ENCODE measurements around the gene ENPEP.

The ENPEP gene

GRCh38 chr4:110602061-110602460 is 126.1 kb downstream of the ENPEP start:
- no peak for DNase-seq (ENCODE audit: low read depth)

GRCh38 chr4:110605077-110605476 is 129.1 kb downstream of the ENPEP start:
- DNase-seq (ENCODE audit: low read depth), result no peak

- no peak for DNase-seq (ENCODE audit: low read depth)
Observed at GRCh38 chr4:110609044-110609750, 133.2 kb downstream of the ENPEP start.

GRCh38 chr4:110610620-110610939 is 134.6 kb downstream of the ENPEP start:
- no peak for DNase-seq (ENCODE audit: low read depth)

DNA sequence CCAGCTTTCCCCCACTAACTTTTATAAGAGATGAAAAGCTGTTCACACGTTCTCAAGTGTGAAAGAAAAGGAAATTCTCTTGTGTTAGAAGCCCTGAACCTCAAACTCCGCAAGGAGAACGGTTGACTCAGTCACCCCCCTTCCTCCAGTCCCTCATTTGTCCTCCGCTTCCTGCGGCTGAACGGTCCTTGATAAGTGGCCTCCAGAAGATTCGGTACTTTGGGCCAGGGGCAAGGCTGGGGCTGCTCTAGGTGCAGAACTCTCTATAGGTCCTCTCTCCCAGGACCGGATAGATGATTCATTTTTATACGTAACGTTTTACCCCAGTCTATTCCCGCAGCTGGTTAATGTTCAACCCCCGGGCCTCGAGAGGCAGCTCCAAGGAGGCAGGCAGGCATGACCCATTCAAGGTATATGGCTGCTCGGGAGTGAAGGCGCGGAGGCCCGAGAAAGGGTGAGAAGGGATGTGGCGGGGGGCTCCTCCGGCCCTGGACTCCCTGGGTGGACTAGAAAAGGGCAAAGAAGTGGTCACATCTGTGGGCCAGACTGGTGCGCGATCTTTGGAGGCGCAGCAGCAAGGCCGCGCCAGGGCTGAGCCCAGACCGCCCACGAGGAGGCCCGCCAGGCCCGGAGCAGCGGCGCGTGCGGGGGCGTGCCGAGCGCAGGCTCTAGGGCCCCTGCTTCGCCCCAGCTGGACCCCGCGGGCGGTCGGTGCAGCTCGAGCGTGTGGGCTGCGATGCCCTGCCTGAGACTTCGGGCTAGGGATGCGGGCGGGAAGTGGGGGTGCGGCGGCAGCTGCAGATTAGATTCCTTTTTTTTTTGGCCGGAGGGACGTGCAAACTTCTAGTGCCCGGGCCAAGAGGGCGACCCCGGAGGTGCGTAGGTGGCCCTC is 135.2 kb downstream of the ENPEP start:
- no peak for DNase-seq (ENCODE audit: low read depth)

GRCh38 chr4:110611968-110612447 is 136.1 kb downstream of the ENPEP start:
- DNase-seq (ENCODE audit: low read depth), result no peak

- no peak for DNase-seq (ENCODE audit: low read depth)
Observed at GRCh38 chr4:110612631-110613269, 136.8 kb downstream of the ENPEP start.

DNA sequence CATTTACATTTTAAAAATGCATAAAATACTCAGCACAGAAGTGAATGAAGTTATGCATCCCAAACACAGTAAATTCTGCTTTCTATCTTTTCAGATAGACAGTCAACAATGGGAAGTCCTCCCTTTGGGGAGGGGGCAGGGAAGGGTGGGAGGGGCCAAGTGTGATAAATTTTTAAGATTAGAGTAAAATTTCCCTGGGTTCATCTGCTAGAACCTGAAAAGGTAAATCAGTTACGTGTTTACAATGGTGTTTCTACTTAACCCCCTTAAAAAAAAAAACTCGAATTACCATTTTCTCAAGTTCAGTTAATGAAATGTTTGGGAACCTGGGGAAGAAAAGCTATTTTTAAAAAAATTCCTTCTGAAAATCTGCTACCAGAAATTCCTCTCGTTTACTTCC is 137.8 kb downstream of the ENPEP start:
- DNase-seq (ENCODE audit: low read depth), result no peak

GRCh38 chr4:110614173-110614963 is 138.4 kb downstream of the ENPEP start:
- no peak for DNase-seq (ENCODE audit: low read depth)

Data from activated T-cell treated with anti-CD3 and anti-CD28 coated beads for 1 hour (primary cell).